Fibroblast of skin of left quadriceps (primary cell): ENCODE measurements around the gene CD72.
A peak's percentile ranks its signal among the peaks of the same experiment; 100 is the strongest.
"Not testable (repeated sequence)": the region's sequence is repeated elsewhere in the genome, so short reads cannot be mapped to it uniquely, and the experiment has no call there.

ENCODE experiments used
- DNase-seq, 2 experiments: peaks; one replicate each; pipeline ENCODE4 v3.0.0-alpha.2; 2013; ENCODE audit warnings: low read depth in 2 of 2

CD72 gene

GRCh38 chr9:35616681-35617459, 1.3 kb downstream of the CD72 start:
- DNase-seq: no peak

DNA sequence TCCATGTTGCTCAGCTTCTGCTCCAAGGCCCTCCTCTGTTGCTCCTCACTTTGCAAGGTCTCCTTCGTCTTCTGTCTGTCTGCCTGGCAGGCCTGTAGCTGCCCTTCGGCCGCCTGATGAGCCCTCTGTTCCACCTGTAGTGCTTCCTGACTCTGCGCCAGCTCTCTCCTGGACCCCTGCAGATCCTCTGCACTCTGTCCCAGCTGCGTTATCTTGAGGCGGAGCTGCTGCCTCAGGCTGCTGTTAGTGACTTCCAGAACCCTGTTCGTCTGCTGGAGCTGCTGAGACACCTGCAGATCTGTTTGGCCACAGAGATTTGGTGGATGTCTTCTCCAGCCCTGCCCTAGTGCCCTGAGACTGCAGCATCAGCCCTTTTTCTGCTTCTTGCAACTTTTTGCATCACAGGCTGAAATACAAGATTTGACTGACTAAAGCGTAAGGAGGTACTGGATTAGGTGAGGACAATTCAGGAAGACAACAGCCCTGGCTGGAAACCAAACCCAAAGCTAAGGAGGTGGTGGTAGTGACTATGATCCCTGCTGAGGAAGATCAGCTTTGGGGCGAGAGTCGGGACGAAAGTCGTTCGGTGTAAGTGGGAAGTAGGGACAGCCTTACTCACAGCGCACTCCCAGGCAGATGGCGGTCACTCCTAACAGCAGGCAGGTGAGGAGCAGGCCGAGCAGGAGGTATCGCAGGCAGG, 2.1 kb downstream of the CD72 start:
- DNase-seq: no peak

- DNase-seq: no peak
These were observed 5.4 kb downstream of the CD72 start for GRCh38 chr9:35612843-35613242.

DNA sequence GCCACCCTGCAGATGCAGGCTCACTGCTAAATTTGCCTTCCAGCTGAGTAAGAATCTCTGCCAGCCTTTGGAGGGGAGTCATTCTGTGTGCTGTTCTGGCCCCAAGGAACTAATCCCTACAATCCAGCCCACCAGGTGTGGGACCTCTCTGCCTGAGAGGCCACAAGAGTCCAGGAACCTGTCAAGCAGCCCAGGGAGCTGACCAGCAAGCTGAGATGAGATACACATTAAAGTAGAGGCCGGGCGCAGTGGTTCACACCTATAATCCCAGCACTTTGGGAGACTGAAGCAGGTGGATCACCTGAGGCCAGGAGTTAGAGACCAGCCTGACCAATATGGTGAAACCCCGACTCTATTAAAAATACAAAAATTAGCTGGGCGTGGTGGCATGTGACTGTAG, 6.1 kb downstream of the CD72 start:
- not testable (repeated sequence) for DNase-seq

DNA sequence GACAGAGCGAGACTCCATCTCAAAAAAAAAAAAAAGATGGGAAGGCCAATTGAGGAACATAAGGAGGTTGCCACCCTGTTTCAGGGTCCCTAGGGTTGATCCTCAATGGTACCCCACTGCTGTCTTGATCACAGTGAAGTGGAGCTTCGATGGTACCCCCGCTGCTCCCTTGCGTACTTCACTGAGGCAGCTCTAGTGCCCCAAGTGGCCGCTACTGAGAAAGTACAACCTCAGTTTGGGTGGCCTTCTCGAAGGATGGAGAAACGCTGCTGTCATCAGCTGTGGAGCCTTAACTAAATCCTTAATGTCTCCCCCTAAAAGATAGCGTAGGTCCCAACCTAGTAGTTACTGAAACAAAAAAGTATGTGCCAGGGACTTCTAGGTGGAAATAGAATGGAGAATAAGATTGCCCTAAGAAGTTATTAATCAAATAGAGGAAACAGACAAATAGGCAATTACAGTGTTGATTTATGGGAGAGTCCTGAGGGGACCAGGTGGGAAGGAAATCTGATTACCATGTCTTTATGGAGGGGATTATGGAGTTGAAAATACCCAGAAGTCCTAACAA, 6.9 kb downstream of the CD72 start:
- peak in 1 of 2 experiments; percentile 5 for DNase-seq

- DNase-seq: no peak
These were observed 8.4 kb downstream of the CD72 start for GRCh38 chr9:35609820-35610163.

DNA sequence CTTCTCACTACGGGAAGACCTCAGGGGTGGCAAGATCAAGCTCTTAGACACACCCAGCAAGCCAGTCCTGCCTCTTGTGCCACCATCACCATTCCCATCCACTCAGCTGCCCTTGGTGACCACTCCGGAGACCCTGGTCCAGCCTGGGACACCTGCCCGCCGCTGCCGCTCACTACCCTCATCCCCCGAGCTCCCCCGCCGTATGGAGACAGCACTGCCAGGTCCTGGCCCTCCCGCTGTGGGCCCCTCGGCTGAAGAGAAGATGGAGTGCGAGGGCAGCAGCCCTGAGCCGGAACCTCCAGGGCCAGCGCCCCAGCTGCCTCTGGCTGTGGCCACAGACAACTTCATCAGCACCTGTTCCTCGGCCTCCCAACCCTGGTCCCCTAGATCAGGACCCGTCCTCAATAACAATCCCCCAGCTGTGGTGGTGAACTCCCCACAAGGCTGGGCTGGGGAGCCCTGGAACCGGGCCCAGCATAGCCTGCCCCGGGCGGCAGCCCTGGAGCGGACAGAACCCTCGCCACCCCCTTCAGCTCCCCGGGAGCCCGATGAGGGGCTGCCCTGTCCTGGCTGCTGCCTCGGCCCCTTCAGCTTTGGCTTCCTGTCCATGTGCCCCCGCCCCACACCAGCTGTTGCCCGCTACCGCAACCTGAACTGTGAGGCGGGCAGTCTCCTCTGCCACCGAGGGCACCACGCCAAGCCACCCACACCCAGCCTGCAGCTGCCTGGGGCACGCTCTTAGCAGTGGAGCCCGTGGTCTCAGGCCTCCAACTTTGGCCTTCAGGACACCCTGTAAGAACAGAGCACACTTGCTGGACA, 9.0 kb downstream of the CD72 start:
- DNase-seq: no peak

DNA sequence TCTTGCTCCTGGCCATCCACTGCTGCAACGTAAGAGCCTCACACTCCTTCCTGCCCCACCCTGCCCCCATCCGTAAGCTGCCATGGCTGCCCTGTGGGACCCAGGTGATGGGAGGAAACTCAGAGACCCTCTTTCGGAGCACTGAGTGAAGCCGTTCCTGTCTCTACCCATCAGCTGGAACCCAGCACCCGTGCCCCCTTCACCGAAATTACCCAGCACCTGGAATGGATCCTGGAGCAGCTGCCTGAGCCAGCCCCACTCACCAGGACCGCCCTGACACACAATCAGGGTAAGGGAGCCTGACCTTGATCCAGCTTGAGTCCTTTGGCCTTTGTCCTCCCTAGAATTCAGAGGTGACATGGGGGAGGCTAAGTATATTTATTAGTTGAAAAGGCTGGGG, 10.0 kb downstream of the CD72 start:
- no peak for DNase-seq

- DNase-seq: no peak
These were observed 11.5 kb downstream of the CD72 start for GRCh38 chr9:35606726-35607125.

DNA sequence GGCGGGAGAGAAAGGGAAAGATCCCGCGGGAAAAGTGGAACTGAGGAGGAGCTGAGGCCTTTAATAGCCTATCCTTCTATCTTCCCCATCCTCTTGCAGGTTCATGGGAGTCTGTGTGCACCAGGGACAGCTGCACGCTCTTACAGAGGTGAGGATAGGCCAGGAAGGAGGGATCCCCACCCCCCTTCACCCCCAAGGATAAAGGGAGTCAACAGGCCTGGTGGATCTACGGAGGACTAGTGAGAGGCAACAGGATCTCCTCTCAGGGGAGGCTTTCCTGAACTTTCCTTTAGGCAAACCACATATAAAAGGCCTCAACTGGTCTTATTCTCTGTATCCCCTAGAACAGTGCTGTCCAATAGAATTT, 12.1 kb downstream of the CD72 start:
- no peak for DNase-seq

GRCh38 chr9:35605351-35606137, 12.7 kb downstream of the CD72 start:
- DNase-seq: no peak

DNA sequence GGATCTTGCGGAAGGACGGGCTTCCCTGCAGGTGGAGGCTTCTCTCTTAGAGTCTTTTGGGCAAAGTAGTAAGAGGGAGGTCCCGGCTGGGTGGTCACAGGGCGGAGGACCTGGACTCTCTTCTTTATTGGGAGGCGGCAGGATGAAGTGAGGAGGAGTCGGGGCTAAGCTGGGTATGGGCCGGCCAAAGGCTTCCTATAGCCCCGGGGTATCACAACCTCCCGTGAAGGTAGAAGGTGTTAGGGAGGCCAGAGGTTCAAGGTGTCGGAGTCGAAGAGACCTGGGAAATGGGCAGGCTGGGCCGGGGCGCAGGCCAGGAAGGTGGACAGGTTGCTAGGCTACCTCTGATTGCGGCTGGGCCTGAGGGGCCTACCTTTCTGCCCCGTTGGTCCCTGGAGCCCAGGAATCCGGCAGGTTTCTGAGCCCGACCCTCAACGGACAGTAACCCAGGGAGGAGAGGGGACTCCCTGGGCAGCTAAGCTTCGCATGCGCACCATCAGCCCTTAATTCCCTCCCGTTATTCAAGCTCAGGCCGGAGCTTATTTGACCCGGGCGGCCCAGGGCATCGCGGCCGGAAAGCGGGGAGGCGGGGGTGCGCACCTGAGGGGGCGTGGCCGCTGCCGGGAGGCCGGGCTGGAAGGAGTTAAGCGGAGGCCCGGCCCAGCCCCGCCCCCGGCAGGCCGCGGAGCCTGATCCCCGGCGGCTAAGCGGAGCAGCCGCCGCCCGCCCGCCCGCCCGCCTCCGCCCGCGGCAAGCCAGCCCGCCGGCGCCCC, 13.4 kb downstream of the CD72 start, which contains the start of gene TESK1:
TESK1 (plus strand) TSS at position 685 of the 773 bp plus-strand sequence. CDS start 358 bp downstream, outside the sequence.
- DNase-seq: peak in 1 of 2 experiments; percentile 7

DNA sequence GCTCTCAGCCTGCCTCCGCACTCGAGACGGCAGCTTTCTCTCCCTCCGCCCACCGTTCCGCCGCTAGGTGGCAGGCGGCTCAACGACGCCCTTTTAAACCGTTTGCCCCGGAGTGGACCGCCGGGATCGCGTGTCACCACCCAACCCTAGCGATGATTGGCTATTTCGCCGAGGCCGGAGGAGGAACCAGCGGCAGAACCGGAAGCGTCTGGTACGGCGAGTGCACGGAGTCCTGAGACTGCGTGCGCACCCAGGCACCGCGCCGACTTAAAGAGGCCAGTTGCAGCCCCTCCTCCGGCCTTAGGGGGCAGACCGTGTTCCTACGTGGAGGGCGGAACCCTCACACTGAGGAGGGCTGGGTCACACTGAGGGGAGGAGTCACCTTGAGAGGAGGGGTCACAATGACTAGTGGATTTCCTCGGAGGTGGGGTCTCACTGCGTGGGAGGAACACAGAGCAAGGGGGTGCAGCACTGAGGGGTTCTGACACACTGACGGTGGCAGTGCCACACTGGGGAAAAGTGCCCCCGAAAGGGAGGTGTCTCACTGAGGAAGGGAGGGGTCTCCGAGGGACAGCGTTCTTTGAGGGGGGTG, 14.1 kb downstream of the CD72 start:
- DNase-seq: peak; percentile 99

- DNase-seq: peak; percentile 79 to 82
These were observed 14.7 kb downstream of the CD72 start for GRCh38 chr9:35603506-35603985.

DNA sequence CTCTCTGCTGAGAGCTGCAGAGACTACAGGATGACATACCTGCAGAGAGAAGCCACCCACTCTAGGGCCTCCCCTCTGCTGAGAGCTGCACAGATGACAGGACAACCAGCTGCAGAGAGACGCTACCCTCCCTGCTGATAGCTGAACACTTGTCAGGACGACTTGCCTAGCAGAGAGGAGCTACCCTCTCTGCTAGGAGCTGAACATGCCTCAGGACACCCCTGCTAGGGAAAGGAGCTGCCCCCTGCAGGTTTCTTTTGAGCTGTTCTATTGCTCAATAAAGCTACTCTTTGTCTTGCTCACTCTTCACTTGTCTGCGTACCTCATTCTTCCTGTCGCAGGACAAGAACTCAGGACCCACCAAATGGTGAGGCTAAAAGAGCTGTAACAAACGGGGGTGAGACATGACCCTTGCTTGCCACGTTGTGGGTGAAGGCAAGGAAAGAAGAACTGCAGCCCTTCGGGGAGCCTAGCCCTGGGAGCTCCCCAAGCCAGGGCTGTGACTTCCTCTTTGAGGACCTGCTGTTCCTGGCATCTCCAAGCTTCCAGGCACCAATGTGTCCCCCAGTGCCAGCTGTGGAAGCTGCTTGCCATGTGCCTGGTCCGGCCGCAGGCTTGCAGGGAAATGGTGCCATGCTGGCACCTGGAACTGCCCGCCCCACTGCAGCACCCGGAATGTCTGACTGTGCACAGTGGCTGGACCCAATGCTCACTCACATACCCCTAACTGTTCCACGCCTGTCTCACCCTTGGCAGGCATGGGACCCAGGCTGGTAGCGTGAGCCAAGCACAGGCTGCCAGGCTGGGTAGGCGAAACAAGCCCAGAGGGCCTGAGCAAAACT, 18.2 kb downstream of the CD72 start:
- DNase-seq: no peak

GRCh38 chr9:35598866-35599590, 19.2 kb downstream of the CD72 start:
- no peak for DNase-seq

DNA sequence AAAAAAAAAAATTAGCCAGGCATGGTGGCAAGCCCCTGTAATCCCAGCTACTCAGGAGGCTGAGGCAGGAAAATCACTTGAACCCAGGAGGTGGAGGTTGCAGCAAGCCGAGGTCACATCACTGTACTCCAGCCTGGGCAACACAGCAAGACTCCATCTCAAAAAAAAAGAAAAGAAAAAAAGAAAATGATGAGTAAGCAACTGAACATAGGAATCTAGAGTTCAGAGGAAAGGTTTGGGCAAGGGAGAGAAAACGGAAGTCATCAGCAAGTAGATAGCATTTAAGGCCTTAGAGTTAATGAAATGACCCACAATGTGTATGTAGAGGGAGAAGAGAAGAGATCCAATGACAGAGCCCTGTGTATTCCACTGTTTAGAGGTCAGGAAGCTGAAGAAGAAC, 21.3 kb downstream of the CD72 start:
- DNase-seq: not testable (repeated sequence)

GRCh38 chr9:35594471-35594870, 23.7 kb downstream of the CD72 start:
- DNase-seq: no peak
